AG08396 (cell line): ENCODE measurements around the gene JUNB.
A peak's percentile ranks its signal among the peaks of the same experiment; 100 is the strongest.

Experiments
- DNase-seq: peaks from one replicate; pipeline ENCODE4 v3.0.0; 2012; ENCODE audit warnings: low spot score, mixed read lengths

Gene JUNB

GRCh38 chr19:12791345-12792050 is at the start of gene JUNB:
Gene JUNB (plus strand): TSS chr19:12791486. CDS start chr19:12791772, 286 bp downstream.
- peak; percentile 95 for DNase-seq

- DNase-seq, result no peak
Observed at GRCh38 chr19:12745166-12745897, 46.0 kb upstream of the JUNB start.

DNA sequence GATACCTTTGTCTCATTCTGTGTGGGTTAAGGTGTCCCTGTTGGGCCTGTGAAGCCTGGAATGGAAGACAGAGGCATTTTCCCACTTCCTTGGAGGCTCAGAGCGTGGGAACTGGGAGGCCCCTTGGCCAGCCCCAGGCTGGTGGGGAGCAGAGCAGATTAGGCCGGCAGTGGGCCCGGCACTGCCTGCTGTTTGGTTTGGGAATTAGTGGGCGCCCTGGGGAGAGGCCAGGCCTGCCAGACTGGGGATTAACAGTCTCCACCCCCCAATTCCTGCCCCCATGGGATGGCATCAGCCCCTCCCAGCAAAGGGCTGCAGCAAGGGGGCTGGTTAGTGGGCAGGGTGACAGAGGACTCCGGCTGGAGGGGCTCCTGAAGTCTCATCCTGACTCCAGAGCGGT is 42.8 kb upstream of the JUNB start:
- DNase-seq, result no peak

GRCh38 chr19:12749938-12750521 is 41.3 kb upstream of the JUNB start:
- no peak for DNase-seq

- no peak for DNase-seq
Observed at GRCh38 chr19:12750851-12751250, 40.4 kb upstream of the JUNB start.

GRCh38 chr19:12751635-12752034 is 39.7 kb upstream of the JUNB start, which contains the start of gene BEST2:
Gene BEST2 (plus strand): TSS chr19:12751791. CDS start chr19:12752593, 802 bp downstream.
- no peak for DNase-seq

- DNase-seq, result no peak
Observed at GRCh38 chr19:12752056-12752781, 39.1 kb upstream of the JUNB start.

DNA sequence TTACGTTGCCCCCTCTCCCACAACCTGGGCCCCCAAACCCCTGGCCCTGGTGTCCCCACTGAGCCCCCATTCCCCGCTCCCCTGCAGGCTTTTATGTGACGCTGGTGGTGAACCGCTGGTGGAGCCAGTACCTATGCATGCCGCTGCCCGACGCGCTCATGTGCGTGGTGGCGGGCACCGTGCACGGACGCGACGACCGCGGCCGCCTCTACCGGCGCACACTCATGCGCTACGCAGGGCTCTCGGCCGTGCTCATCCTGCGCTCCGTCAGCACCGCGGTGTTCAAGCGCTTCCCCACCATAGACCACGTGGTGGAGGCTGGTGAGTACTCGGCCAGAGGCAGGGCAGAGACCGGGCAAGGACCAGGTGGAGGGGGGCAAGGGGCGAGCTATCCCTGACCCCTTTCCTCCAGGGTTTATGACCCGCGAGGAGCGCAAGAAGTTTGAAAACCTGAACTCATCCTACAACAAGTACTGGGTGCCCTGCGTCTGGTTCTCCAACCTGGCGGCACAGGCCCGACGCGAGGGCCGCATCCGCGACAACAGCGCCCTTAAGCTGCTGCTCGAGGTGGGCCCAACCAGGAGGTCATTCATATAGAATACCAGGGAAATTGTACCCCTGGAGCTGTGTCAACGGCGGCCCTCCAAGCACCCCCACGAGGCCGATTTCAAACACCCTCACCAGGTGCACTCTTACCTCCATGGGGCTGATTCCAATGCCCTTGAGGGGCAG is 36.7 kb upstream of the JUNB start:
- DNase-seq, result no peak

- DNase-seq, result no peak
Observed at GRCh38 chr19:12756150-12756883, 35.0 kb upstream of the JUNB start.

- DNase-seq, result peak; percentile 95
Observed at GRCh38 chr19:12757544-12758274, 33.6 kb upstream of the JUNB start.

DNA sequence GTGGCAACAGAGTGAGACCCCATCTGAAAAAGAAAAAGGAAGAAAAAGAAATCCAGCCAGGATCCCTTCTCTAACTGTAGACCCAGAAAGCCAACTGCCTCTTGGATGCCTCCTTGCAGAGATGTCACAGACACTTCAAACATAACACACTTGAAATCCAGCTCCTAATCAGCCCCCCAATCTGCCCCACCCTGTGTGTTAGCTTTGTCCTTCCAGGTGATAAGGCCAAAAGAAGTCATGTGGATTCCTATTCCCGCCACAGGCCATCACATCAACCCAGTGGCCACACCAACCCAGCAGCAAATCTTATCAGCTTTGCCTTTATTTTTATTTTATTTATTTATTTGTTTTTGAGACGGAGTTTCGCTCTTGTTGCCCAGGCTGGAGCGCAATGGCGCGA is 31.6 kb upstream of the JUNB start:
- DNase-seq, result no peak

- DNase-seq, result no peak
Observed at GRCh38 chr19:12763100-12763499, 28.2 kb upstream of the JUNB start.

GRCh38 chr19:12764698-12765097 is 26.6 kb upstream of the JUNB start:
- no peak for DNase-seq

DNA sequence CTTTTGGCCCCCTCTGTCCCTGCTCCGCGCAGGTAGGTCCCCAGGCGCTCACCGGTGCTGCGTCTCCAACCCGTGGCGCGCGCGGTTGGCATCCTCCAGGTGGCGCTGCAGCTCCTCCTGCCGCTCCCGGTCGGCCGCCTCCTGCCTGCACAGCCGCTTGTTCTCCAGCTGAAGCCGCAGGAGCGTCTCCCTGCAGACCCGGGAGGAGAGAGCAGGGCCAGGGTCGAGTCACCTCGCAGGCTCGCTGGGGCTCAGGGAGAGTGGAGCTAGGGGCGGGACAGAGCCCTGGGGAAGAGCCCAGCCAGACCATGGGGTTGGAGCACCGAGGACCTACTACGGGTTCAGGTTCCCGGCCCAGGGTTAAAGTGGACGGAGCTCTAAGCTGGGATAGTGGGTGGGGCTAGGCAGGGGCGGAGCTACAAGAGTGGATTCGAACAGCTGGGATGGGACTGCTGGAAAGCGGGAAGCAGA is 25.2 kb upstream of the JUNB start:
- DNase-seq, result peak; percentile 78

DNA sequence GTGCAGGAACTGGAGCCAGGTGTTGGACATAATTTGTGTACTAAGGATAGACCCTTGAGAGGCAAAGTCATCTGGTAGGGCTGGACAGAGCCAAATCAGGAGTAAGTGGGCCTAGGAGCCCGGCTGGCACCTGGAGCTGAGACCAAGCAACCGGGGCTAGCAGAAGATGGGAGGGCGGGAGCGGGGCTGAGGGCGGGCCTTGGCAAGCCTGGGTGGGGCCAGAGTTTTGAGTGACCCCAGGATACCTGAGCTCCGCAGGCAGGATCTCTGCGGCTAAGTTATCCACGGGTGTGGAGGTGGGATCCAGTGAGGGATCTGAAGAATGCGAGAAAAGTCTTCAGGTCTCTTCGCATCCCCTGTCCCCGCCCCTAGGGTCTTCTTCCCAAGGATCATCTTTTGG is 24.1 kb upstream of the JUNB start:
- no peak for DNase-seq

- no peak for DNase-seq
Observed at GRCh38 chr19:12767666-12768065, 23.6 kb upstream of the JUNB start.

DNA sequence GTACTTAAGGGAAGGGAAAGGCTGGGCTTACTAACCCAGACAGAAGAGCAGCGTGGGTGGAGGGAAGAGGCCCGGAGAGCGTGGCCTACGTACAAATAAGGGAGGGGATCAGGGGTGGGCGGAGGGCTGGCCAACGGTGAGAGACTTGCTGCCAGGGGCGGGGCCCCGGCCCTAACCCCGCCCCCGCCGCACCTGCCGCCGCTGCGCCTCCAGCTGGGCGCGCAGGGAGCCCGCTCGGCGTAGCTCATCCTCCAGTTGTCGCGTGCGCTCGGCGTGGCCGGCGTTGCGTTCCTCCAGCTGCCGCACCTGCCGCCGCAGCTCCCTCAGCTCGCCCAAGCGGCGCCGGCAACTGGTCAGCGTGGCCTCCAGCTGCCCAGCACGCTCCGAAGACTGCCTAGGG is 21.6 kb upstream of the JUNB start:
- no peak for DNase-seq

GRCh38 chr19:12770922-12771321 is 20.4 kb upstream of the JUNB start:
- no peak for DNase-seq

DNA sequence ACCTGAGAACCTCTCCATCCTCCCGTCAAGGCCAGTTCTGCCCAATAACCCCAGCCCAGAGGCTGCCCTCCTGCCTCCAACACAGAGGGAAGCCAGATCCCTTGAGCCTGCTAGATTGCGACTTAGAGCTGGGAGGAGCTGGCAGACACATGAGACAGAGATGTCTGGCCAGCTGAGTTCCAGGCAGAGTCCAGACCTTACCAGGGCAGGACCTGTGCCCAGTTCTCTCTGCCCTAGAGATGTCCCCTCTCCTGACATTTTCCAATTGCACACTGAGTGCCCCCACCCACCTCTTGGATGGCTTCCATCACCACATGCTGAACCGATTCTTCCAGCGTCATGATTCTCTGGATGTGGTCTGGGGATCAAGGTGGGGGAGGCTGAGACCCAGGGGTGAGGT is 19.0 kb upstream of the JUNB start:
- DNase-seq, result peak; percentile 36

DNA sequence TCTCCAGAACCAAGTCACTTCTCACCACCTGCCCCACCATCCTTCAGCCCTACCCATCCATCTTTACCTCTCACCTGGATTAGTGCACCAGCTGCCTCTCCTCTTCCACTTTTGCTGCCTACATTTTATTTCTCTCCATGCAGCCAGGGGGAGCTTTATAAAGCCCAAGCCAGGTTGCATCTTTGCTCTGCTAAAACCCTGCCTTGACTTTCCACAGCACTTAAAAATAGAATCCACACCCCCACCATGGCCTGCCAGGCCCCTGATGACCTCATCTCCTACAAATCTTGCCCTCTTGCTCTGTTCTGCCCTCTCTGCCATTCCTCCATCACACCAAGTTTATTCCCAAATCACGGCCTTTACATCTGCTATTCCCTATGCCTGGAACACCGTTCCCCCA is 17.7 kb upstream of the JUNB start:
- peak; percentile 75 for DNase-seq
